HG02623 (cell line): ENCODE measurements around the gene CLEC5A.
"Not testable (repeated sequence)": the region's sequence is repeated elsewhere in the genome, so short reads cannot be mapped to it uniquely, and the experiment has no call there.

Experiments
- ATAC-seq: cut with Tn5 transposase; IDR thresholded peaks from one replicate; pipeline ENCODE4 v1.9.1; 2021; ENCODE audit warnings: moderate library complexity; ENCODE audit not compliant: unreplicated experiment

CLEC5A gene

DNA sequence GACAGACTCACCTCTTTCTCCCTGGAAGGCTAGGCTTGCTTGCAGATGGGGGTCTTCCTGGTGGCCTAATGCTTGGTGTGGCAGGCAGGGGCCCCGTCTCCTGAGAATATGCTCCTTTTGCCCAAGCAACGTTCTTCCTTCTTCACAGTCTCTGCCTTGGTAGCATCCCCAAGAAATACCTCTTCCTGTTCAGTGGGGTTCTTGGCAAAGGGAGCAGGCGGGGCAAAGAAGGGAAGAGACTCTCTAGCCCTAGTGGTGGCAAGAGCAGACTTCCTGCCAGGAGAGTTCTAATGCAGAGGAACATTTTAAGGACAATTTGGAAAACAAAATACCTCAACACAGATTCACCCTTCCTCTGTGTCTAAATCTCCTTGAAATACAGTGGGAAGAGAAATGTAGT, at the start of gene CLEC5A:
CLEC5A (minus strand) TSS at position 179 of the 400 bp plus-strand sequence. CDS start 682 bp downstream, outside the sequence.
- no peak for ATAC-seq

DNA sequence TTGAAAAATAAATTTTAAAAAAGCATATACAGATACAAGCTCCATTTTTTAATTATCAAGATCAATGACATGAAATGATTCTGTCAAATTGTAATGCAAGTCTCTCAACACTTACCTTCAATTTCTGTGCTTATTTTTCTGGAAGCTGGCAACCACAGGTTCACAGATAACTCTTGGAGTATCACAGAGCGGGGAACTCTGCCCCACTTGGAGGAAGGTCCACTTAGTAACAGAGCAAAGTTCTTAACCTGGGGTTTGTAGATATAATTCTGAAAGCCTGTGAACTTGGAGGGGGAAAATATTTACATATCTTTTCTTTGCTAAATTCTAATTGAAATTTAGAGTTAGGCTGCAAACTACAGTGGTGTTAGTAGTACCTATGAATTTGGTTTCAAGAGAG, 46.6 kb upstream of the CLEC5A start:
- no peak for ATAC-seq

DNA sequence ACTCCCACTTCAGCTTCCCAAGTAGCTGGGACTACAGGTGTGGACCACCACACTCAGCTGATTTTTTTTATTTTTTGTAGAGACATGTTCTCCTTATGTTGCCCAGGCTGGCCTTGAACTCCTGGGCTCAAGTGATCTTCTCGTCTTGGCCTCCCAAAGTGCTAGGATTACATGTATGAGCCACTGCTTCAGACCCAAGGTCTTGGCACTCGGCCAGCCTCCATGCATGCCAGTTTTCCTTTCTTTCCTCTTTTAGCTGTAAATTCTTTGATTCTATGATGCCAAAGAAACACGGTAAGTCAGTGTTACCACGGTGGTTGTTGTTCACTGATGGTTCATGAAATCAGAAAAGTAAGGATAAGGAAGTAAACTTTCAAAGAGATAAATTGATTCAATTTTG, 45.9 kb upstream of the CLEC5A start:
- ATAC-seq: no peak

DNA sequence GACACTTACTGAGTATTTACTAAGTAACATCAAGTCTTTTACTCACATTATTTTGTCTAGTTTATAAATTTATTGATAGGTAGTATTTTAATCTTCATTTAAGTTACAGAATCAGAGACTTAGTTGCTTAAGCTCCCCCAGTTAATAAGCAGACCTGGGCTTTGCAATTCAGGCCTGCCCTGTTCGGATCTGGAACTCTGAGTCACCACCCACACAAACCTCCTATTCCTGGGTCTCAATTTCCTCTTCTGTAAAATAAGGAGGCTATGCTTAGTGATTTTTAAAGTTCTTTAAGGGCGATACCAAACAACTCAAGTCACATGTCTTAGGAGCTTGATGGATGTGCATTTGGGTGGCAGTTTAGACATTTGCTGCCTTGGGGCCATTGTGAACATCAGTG, 45.4 kb upstream of the CLEC5A start:
- no peak for ATAC-seq

DNA sequence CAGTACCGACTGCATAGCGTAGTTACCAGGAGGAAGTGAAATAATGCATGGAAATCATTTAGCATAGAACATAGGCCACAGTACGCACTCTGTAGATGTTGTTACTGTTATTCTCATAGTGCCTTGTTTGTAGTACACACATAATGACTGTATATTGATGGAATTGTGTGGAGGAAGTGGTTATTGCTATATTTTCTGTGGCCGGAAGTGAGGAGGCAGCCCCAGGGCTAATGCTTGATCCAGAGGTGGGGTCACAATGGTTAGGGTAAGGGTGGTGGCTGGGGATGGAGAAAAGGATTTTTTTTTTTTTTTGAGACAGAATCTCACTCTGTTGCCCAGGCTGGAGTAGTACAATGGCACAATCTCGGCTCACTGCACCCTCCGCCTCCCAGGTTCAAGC, 44.4 kb upstream of the CLEC5A start:
- ATAC-seq: no peak

DNA sequence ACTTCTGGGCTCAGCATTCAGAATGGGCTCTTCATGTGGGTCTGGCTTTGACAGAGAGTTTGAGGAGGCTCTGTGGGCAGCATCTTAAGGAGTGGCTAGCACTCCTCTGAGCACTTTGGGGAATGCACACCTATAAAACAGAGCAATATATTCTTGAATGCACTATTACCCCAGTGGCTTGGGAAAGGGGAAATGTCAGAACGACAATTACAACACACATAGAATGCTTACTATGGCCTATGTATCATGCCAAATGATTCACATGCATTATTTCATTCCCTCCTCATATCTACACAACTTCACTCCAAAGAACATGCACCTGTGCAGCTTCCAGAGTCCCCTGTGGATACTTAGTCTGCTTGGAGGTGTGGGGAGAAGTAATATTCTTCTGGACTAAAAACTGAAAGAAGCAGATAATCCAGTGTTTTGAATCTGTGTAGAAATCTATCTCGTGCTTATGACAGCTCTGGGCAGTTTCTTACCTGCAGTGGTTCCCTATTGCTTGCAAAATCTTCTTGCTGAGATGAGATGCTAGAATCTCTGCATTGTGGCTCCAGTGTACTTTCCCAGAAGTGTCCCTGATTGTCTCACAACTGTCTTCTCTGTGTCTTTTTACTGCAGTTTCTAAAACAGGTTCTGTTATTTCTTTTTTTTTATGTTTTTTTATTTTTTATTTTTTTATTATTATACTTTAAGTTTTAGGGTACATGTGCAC, 43.4 kb upstream of the CLEC5A start:
- no peak for ATAC-seq

DNA sequence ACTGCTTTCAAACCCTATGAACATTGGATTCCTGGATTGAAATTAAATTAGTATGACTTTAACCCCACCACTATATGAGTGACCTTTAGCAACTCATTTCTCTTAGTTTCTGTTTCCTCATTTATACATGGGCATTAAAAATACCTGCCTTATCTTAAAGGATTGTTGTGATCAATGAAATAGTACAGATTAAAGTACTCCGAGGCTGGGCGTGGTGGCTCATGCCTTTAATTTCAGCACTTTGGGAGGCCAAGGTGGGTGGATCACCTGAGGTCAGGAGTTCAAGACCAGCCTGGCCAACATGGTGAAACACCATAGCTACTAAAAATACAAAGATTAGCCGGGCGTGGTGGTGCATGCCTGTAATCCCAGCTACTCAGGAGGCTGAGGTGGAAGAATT, 41.0 kb upstream of the CLEC5A start:
- not testable (repeated sequence) for ATAC-seq

DNA sequence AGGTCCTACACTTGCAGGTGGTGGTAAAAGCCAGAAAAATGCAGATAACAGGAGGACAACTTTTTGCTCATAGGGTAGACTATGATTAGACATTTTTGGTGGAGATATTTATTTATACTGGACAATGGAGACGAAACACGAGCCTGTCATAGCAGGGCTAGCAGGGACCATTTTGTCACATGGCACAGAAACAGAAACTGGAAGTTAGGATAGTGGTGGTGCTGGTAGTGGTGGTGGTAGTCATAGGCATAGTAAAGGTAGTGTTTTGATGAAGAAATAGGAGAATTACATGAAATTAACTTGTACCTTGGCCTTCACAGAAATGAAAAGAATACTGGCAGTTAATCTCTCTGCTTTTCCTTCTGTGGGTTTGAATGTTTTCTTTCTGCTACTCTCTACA, 40.1 kb upstream of the CLEC5A start:
- ATAC-seq: no peak

DNA sequence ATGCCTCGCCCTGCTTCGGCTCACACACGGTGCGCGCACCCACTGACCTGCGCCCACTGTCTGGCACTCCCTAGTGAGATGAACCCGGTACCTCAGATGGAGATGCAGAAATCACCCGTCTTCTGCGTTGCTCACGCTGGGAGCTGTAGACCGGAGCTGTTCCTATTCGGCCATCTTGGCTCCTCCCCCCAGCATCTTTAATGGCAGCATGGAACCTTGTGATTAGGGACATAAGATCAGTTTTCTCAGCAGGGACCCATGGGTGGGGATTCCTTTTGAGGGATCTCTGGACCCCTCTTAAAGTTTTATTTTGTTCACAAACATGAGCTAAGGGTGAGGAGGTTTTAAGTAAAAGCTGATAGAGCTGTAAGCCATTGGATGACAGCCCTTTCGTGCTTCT, 39.2 kb upstream of the CLEC5A start:
- not testable (repeated sequence) for ATAC-seq

DNA sequence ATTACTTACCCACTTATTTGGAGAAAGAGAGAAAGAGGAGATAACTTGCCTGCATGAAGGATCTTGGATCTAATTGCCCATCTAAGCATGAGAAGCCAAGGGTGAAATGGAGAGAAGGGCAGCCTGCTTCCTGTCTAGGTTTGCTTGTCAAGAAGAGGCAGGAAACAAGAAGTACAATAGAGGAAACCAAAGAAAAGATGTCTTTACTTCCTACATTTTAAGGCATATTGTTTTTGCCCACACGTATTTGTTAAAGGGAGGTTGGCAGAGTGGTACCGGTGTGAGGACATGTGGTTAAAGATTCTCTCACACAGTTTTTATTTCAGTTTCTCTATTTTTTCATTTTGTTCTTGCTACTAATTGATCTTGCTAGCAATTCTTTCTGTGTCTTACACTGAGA, 32.8 kb upstream of the CLEC5A start:
- ATAC-seq: no peak

DNA sequence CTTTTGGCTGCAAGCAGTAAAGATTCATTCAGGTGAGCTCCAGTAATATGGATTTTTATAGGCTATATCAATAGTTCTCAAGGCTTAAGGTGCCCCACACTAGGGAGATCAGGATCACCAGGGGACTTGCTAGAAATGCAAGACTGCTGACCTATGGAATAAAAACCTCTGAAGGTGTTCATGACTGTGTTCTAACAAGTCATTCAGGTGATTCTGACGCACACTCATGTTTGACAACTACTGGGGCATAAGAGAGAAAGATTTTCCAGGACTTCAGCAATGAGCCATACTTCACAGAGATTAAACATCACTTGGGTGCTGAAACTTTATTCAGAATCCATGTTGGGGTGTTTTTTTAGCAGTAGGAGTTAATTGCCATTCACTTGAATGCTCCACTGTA, 31.6 kb upstream of the CLEC5A start:
- no peak for ATAC-seq

DNA sequence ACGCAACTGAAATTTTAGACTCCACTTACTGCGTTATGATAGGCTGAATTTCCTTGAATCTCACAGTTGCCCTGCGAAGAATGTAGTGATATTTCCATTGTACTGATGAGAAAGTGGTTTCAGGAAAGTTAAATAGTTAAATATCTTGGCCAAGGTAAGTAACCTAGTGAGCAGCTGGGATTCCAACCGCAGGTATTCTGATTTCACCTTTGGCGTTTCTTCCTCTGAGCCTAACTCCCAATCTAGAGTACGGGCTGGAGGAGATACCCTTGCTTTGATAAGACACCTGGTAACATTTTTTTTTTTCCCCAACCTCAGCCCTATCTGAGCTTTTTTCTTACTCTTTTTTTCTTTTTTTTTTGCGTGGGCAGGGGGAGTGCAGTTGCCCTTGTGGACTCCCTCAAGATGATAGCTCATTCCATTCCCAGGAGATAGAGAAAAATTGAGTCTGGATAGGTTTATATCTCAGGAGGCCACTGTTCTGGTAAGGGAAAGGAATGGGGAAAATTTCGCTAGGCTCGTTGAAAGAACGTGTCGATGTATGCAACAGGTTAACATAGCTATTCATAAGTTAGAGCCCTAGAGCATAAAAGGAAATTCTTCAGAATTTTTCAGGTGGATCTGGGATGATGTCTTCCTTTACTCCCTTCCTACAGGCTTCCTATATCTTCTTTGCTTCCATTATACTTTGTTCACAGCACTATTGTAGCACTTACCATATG, 29.9 kb upstream of the CLEC5A start:
- no peak for ATAC-seq

DNA sequence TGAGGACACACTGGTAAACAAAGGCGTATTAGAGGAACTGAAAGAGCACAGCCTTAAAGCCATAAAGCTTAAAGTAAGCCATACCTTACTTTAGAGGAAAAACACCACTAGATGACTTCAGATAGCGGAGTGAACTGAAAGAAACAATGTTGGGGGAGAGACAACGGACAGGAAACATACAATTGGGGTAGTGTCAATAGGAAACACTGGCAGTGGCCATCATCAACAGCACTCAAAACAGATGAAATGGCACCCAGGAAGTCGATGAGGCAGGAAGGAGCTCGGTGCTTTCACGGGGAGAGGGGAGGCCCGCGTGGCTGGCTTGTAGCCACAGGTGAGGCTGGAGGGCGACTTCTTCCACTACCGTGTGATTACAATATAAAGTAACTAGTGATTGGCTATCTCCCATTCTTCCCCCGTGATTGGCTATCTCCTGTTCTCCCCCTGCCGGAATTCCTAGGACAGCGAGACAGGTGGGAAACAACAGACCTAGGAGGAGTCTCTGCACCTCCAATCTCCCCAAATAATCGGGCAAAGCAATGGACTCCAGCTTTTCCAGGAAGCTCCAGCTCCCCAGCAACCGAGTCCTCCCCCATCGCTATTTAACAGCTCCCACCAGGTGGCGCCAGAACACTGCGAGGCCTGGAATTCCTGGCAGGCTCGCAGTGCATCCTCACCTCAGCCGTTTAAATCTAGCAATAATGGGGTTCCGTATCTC, 29.2 kb upstream of the CLEC5A start:
- peak; percentile 61 for ATAC-seq

DNA sequence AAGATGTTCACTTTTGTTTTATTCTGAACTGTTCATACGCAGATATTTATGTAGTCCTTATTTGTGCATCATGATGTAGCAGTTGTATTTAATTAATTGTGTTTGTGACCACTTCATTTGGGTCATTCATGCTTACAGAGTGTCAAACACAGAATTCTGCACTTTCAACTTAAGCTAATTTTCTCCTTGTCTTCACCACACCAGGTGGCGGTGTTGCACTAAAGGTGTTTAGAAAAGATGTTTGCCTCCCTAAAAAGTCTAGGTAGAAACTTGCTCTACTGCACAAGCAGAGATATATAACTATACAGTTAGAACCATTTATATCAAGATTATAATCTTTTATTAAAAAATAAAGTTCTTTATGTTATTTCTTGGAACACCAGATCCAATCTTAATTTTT, 28.1 kb upstream of the CLEC5A start:
- ATAC-seq: no peak

DNA sequence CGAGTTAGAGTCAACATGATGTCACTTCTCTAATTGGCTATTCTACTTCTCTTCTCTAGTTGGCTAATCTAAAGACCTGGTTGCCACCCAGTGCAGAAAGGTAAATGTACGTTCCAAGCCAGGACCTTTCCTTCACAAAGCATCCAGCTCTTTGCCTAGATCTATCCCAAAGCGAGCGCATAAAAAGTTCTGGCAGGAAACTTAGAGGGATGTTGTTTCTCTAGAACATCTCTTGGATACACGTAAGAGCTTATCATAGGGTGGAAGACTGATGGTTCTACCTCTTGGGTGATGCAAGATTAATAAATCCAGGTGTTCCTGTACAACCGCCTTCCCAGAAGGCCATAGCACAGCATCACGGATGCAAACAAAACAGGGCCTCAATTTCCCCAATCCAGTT, 26.9 kb upstream of the CLEC5A start, which contains the start of gene TAS2R38:
TAS2R38 (minus strand) TSS at position 101 of the 400 bp plus-strand sequence; CDS start at position 17, 84 bp downstream.
- ATAC-seq: no peak

DNA sequence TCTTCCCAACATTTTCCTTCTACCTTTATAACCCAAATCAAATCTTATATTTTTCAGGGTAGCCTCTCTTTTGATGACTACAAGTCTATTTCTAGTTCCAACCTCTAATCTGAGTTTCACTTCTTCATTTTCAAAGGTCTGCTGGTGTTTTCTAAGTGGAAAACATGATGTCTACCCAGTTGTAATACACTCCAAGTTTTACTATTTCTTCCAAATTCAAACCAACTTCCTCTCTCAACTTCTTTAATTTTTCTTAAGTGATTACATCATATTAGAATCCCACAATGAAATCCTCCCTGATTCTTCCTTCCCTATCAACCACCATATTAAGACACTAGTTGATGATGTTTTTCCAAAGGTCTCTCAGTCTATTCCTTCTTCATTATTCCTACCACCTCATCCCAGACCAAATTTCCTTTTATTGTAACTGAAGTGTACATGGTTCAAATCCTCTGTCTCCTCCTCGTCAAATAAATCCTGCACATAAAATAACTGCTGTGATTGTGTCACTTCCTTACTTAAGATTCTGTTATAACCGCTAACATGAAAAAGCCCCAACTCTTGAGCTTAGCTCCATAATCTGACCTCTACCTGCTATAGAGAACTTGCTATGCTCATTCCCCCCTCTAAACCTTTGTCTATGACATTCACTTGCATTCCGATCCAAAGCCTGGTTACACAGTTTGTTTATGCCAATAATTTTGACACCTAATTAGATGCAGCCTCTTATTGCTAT, 14.1 kb upstream of the CLEC5A start:
- peak; percentile 79 for ATAC-seq

DNA sequence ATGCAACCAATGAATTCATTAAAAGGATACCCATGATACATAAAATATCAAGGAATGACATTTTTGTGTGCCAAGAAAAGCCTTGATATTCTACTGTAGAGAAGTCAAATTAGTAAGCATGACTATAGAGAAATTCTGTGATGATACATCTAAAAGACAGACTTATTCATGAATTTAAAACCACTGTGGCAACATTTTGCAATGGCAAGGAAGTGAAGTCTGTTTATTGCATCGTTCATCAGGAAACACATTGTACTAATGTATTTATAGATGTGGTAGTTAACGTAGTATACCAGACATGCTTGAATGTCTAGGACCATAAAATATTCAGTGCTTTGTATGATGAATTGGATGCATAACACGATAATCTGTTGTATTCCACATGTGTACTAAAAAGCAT, 9.3 kb upstream of the CLEC5A start:
- ATAC-seq: no peak

DNA sequence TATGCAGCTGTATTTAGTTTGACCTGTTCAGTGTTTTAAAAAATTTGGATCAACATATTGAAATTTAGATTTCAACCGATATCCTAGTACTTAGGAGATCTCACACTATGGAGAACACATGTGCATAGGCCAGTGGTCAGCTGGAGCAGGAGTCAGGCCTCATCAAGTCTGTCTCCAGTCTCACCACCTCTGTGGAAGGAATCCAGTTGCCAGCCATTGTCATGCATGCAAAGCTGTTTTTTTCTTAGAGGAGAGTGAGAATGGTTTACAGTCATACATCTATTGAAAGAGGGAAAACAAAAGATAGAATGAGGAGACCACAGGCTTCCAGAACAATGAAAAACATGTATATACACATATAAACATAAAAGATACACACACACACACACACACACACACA, 7.6 kb upstream of the CLEC5A start:
- ATAC-seq: no peak

DNA sequence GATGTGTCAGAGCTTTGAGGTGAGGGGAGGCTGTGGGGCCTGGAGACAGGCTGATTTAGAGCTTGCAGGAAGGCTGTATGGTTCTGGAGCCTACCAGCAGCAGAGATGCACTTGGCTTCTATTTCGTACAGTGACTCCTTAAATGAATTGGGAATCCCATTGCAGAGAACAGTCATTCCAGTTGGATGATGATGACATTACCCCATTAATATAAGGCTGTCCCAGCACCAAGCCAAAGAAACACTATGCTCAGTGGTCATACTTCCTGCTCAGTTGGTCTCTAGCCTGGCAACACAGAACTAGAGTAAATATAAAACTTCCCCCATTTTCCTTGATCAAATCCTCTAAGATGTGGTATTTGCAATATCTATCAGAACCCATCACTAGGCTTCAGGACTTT, 5.7 kb upstream of the CLEC5A start:
- no peak for ATAC-seq

DNA sequence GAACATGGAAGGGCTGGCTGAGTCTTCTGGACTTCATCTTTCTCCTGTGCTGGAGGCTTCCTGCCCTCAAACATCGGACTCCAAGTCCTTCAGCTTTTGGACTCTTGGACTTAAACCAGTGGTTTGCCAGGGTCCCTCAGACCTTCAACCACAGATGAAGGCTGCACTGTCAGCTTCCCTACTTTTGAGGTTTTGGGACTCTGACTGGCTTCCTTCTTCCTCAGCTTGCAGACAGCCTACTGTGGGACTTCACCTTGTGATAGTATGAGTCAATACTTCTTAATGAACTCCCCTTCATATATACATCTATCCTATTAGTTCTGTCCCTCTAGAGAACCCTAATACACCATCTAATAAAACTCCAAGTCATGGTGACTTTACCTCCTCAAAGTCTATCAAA, 4.0 kb upstream of the CLEC5A start:
- ATAC-seq: no peak

DNA sequence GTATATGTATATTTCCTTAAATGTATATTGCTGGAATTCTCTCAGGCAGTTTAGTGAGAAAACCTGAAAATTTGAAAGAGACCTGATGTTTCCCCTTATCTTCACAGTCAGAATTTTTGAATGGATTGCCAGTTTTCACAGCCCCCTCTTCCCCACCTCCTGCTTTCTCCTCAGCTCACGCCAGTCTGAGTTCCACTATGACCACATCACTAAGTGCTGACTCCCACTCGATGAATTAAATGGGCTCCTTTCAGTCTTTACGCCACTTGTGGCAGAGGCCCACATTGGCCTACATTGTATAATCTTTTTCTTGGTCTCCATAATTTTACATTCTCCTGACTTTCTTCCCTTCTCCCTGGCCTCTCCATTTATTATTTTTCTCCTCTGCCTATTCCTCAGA, 3.1 kb upstream of the CLEC5A start:
- ATAC-seq: no peak
